Astrocyte (in vitro differentiated cells and primary cell): ENCODE measurements around the gene AGXT.

Source experiments
- EZH2 ChIP-seq: IDR thresholded peaks from 2 replicates; pipeline ENCODE4 v1.6.1; 2012; ENCODE audit warnings: mild to moderate bottlenecking, low read length, inconsistent platforms; ENCODE audit not compliant: insufficient read depth
- TF ChIP-seq, protein P1 (sequence below): IDR thresholded peaks from 2 replicates; pipeline ENCODE4 v1.5.1; 2011; ENCODE audit warnings: low read depth, mild to moderate bottlenecking, inconsistent platforms, low read length, moderate library complexity; ENCODE audit not compliant: insufficient read depth

DNA sequence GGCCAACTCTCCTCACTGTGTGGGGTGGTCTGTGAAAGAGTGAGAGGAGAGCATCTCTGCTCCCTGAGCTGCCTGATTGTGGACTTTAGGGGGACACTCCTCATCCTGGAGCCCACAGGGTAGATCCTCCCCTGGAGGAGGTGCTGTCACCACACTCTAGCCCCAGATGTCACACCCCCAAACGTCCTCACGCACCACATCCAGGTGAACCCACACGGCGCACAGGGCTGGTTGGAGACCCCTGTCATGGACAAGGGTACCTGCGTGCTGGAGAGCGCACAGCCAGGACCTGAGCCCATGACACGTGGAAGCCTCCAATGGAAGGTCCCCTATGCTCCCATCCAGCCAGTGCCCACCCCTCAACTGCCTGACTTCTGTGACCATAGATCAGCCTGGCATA is 10.5 kb downstream of the AGXT start:
- TF ChIP-seq, protein P1, sequence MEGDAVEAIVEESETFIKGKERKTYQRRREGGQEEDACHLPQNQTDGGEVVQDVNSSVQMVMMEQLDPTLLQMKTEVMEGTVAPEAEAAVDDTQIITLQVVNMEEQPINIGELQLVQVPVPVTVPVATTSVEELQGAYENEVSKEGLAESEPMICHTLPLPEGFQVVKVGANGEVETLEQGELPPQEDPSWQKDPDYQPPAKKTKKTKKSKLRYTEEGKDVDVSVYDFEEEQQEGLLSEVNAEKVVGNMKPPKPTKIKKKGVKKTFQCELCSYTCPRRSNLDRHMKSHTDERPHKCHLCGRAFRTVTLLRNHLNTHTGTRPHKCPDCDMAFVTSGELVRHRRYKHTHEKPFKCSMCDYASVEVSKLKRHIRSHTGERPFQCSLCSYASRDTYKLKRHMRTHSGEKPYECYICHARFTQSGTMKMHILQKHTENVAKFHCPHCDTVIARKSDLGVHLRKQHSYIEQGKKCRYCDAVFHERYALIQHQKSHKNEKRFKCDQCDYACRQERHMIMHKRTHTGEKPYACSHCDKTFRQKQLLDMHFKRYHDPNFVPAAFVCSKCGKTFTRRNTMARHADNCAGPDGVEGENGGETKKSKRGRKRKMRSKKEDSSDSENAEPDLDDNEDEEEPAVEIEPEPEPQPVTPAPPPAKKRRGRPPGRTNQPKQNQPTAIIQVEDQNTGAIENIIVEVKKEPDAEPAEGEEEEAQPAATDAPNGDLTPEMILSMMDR: no peak
- TF ChIP-seq EZH2: no peak
